ENCODE data around the gene SHISA6.

Gene SHISA6

DNA sequence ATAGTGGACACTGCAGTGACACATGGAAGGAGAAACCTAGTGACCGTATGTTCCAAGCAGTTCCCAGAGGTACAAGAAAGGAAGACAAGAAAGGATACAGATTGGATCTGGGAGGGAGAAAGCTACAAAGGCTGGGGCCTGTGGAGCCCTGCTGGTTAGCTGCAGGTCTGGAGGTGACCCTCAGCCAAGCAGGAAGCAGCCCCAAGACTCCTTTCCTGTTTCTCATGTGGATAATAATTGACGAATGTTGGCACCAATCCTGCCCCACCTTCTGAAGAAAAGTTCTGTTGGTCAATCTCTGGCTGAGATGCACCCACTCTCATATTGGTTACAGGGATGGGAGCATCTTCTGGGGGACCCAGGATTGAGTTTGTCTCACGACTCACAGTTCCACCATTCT lies 99.8 kb downstream of the SHISA6 start:
- no peak for DNase-seq (ENCODE audit: insufficient read length, low spot score)
- TF ChIP-seq, protein P1, sequence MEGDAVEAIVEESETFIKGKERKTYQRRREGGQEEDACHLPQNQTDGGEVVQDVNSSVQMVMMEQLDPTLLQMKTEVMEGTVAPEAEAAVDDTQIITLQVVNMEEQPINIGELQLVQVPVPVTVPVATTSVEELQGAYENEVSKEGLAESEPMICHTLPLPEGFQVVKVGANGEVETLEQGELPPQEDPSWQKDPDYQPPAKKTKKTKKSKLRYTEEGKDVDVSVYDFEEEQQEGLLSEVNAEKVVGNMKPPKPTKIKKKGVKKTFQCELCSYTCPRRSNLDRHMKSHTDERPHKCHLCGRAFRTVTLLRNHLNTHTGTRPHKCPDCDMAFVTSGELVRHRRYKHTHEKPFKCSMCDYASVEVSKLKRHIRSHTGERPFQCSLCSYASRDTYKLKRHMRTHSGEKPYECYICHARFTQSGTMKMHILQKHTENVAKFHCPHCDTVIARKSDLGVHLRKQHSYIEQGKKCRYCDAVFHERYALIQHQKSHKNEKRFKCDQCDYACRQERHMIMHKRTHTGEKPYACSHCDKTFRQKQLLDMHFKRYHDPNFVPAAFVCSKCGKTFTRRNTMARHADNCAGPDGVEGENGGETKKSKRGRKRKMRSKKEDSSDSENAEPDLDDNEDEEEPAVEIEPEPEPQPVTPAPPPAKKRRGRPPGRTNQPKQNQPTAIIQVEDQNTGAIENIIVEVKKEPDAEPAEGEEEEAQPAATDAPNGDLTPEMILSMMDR (IDR thresholded peaks at IDR 0.05; ENCODE audit: insufficient read depth, missing control alignments) = no peak
- no peak for FAIRE-seq

GRCh38 chr17:11342138-11342537 lies 101.1 kb downstream of the SHISA6 start:
- DNase-seq (ENCODE audit: insufficient read length, low spot score) (no peak), FAIRE-seq (no peak)
- TF ChIP-seq, protein P1 (IDR thresholded peaks at IDR 0.05; ENCODE audit: insufficient read depth, missing control alignments) = no peak

- TF ChIP-seq, protein P1 (IDR thresholded peaks at IDR 0.05; ENCODE audit: insufficient read depth, missing control alignments) = no peak
- DNase-seq (ENCODE audit: insufficient read length, low spot score) (no peak), FAIRE-seq (no peak)
Measured at GRCh38 chr17:11349106-11349505, 108.1 kb downstream of the SHISA6 start.

DNA sequence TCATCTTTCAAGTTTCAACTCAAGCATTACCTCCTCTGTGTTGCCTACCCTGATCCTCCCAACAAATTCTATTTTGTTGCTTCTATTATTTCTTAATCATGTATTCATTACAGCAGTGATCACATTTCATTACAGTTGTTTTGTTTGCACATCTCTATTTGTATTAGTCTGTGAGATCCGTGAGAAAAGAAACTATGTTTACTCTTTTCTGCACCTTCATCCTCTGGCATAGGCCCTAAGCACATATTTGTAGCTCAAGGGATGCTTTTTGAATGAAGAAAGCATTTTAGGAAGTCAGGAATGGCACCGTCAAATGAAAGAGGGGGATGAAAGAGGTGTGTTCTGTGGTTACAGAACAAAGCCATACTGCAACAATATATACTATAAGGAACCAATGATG lies 110.5 kb downstream of the SHISA6 start:
- TF ChIP-seq, protein P1 (IDR thresholded peaks at IDR 0.05; ENCODE audit: insufficient read depth, missing control alignments) = no peak
- DNase-seq (ENCODE audit: insufficient read length, low spot score) (no peak), FAIRE-seq (no peak)

DNA sequence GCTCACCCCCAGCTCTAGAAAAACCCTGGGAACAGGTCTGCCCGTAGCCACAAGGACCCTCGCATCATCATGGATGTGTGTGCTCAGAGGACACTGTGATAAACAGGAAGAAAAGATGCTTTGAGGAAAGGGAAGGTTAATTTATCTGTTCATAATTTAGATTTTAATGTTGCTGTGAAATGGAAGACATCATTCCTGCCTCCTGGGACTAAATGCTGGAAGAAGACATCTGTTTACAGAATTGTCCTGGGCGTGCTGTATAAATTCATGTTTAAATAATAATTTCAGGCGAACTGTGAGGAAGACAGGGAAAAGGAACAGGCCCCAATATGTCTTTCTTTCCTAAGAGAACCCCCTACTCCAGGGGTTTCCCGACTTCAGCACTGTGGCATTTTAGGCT lies 112.6 kb downstream of the SHISA6 start:
- TF ChIP-seq, protein P1 (IDR thresholded peaks at IDR 0.05; ENCODE audit: insufficient read depth, missing control alignments) = no peak
- FAIRE-seq (no peak), DNase-seq (ENCODE audit: insufficient read length, low spot score) (no peak)

DNA sequence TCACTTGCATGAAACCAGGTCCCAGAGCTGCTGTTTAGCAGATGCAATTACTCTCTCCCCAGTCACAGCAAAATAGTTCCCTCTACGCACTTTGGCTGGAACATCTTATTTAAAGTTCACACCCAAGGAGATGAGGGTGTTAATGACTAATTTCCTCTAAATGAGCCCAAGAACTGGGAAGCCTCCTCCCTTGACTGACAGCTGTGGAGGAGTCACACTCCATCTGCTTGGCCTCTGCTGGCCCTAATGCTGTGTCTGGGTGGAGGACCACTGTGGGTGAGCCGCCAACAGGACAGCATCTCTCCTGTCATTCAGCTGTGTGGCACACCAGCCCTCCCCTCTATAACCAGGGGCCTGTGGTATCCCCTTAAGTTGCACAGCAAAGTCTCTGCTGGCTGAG lies 115.4 kb downstream of the SHISA6 start:
- DNase-seq (ENCODE audit: insufficient read length, low spot score) (no peak), FAIRE-seq (no peak)
- TF ChIP-seq, protein P1 (IDR thresholded peaks at IDR 0.05; ENCODE audit: insufficient read depth, missing control alignments) = no peak

- TF ChIP-seq, protein P1 (IDR thresholded peaks at IDR 0.05; ENCODE audit: insufficient read depth, missing control alignments) = no peak
- DNase-seq (ENCODE audit: insufficient read length, low spot score) = no peak
- FAIRE-seq = no peak
Measured at GRCh38 chr17:11363565-11364117, 122.6 kb downstream of the SHISA6 start.
